ENCODE measurements around the gene PGM5.

GRCh38 chr9:68497629-68498028, 141.2 kb downstream of the PGM5 start:
- TF ChIP-seq, protein P1, sequence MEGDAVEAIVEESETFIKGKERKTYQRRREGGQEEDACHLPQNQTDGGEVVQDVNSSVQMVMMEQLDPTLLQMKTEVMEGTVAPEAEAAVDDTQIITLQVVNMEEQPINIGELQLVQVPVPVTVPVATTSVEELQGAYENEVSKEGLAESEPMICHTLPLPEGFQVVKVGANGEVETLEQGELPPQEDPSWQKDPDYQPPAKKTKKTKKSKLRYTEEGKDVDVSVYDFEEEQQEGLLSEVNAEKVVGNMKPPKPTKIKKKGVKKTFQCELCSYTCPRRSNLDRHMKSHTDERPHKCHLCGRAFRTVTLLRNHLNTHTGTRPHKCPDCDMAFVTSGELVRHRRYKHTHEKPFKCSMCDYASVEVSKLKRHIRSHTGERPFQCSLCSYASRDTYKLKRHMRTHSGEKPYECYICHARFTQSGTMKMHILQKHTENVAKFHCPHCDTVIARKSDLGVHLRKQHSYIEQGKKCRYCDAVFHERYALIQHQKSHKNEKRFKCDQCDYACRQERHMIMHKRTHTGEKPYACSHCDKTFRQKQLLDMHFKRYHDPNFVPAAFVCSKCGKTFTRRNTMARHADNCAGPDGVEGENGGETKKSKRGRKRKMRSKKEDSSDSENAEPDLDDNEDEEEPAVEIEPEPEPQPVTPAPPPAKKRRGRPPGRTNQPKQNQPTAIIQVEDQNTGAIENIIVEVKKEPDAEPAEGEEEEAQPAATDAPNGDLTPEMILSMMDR (IDR thresholded peaks at IDR 0.05; ENCODE audit: low read length): no peak
- no peak for TF ChIP-seq EZH2 (optimal IDR thresholded peaks at IDR 0.05; ENCODE audit: low read depth, low read length)

All from MM.1S (cell line).